NCI-H2029 (cell line): Measurements from ENCODE around the gene ZNF526.

Experiments
- DNase-seq: peaks from one replicate; lab custom pipeline; 2025; lab: John Stamatoyannopoulos, UW

The ZNF526 gene, protein sequence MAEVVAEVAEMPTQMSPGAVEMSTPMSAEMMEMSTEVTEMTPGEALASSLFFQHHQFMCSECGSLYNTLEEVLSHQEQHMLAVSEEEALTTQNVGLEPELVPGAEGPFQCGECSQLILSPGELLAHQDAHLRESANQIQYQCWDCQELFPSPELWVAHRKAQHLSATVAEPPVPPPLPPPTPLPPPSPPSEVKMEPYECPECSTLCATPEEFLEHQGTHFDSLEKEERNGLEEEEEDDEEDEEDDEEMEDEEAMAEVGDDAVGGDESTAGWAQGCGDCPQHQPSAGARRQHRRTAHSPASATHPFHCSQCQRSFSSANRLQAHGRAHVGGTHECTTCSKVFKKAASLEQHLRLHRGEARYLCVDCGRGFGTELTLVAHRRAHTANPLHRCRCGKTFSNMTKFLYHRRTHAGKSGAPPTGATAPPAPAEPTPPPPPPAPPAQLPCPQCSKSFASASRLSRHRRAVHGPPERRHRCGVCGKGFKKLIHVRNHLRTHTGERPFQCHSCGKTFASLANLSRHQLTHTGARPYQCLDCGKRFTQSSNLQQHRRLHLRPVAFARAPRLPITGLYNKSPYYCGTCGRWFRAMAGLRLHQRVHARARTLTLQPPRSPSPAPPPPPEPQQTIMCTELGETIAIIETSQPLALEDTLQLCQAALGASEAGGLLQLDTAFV

DNA sequence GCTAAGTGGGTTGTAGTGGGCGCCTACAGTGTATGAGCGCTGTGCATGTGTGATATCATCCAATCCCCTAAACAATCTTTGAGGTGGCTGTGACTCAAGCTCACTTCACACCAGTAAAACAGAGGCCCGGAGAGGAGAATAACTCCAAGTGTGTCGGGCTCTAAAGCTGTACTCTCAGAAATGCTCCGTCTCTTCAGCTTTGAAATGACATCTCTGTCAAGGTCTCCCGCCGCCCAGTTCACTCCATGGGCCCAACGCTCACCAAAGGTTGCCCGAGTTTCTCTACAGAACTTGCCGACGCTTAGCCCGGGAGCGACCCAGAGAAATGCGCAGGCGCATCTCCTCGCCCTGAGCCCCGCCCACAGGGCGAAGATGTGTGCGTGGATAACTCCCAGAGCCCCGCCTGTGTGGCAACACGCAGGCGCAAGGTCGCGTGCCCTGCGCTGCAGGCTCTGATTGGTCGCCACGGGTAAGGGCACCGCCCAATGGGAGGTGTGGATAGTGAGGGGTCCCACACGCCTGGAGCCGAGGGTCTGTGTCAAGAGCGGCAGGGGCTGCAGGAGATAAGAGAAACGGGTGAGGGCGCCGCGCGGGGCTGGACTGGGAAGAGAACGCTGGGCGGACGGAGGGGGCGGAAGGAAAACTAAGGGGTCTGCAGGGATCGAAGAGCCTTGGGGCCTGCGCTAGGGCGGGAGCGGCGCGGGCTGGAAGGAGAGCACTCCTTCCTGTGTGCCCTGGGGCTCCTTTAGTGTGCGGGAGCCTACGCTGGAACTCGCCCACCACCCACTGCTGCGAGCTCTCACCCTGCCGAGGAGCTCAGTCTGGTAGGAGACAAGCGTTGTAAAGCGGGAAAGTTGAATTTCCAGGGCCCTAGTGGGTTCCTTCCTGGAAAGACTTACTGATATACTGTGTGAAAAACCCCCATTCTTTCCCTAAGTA, at the start of gene ZNF526:
Gene ZNF526, plus strand, starts transcription at position 501 of the 939 bp plus-strand sequence. CDS start 4,092 bp downstream, outside the sequence.
- DNase-seq, result peak; percentile 96

DNA sequence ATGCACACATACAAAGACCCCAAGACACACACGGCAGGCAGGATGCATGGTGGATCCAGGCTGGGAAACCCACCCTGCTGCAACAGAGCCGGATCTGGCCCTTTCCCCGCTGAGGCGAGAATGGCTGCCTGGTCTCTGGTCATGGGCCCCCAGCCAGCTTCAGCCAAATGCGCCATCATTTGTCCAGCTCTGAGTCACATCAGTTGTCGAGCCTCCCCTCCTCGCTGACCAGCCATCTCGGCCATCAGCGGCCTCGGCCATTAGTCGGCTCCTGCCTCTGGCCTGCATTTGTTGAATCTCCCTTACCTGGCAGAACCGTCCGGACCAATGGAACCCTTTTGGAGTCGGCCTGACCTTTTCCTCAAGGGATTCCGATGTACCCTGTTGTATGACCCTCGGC, 49.4 kb upstream of the ZNF526 start:
- DNase-seq, result no peak

DNA sequence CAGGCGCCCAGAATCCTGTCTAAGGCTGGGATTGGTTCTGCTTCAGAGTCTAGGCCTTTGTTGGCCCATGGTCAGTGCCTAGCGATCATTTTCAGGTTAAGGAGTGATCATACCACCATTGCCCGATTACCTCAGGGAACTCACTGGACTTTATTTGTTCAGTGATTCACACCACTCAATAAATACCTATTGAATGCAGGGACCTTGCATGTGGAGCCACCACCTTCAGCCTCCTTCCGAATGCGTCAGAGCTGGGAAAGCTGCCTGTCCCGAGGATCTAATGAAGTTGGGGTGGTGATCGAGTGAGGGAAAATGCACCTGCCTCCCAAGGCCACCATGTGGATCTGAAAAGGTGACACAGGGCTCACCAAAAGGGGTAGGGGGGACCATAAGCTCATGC, 47.9 kb upstream of the ZNF526 start:
- no peak for DNase-seq

DNA sequence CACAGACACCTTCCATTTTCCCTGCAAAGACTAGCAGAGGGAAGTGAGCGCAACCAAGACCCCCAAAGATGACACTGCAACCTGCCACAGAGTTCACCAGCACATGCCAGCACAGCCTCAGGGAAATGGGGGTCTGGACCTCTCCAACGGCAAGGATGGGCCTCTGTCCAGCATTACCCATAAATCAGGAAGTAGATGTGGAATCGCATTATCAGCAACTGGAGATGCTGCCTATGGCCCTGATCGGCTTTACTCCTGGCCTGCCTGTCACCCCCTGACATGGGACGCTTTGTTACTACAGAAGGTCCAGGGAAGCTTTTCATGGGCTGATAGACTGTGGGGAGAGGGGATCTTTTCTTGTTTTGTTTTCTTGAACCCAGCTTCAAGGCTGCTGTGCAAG, 46.4 kb upstream of the ZNF526 start:
- no peak for DNase-seq

DNA sequence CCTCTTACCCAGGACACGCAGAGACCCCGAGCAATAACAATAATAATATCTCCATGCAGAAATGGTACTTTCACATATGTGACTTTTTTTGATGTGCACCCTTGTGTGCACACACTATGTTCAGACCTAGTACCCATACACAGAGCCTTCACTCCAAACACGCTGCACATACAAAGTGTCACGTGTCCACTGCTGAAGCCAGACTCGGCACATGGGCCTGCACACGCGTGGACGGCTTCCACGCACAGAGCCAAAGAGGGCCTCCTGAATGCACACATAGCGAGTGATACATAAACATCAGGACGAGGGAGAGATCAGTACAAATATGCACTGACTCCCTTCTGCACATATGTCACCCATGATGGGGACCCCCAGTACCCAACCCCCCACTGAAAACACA, 45.9 kb upstream of the ZNF526 start:
- DNase-seq, result no peak

DNA sequence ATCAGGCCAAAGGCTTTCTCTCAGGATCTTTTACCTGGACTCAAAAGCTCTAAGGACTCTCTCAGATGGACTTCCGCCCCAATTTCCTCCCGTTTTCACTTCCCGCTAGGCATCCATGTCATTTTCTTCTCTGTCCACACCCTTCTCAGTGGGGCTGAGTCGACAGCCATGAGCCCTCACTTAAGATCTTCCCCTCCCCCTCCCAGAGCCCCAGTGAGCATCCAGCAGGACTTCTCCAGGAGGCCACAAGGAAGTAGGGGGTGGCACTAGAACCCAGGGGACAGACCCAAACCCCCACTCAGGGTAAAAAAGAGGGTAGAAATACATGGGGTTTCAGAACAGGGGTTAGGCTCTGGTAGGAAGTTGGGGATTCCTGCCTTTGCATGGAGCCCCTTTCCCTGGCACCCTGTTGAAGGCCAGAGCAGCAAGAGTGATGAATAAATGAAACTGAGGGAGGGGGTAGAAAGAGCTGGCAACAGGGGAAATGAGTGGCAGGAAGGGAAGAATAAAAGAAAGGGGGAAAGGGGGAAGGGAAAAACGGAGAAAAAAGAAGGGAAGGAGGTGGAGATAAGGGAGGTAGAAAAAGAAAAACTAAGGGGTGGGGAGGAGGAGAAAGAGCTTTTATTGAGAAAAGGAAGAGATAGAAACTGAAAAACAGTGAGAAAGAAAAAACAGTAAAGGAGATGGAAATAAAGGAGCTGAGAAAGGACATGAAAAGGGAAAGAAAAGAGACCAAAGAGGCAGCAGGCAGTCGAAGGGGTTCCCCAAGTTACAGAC, 45.0 kb upstream of the ZNF526 start:
- no peak for DNase-seq

DNA sequence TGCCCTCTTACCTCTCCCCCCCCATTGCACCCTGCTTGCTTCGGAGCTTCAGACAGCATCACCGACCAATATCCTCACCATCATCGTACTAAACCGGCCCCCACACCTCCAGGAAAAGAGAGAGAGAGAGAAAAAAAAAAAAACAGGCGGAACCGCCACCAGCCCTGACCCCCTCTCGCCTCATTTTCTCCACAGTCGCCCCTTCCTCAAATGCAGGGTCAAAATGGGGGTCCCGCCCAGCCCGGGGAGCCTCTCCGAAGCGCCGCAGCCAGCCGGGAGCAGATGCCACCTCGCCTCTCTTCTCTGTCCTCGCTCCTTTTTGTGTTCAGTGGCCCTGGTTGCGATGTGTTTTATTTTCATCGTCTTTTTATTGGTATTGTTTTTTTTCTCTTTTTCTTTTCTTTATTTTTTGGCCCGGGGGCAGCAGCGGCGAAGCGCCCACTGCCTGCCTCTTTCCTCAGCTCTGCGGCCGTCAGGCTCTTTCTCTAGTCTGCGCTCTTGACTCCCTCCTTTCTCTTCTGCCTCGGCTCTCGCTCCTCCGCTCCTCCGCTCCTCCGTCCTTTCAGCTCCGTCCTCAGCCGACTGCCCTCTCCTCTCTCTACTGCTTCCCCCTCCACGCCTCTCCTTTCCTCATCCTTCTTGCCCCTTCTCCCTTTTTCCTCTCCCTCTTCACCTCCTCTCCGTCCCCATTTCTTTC, 44.0 kb upstream of the ZNF526 start:
- DNase-seq, result peak; percentile 20

DNA sequence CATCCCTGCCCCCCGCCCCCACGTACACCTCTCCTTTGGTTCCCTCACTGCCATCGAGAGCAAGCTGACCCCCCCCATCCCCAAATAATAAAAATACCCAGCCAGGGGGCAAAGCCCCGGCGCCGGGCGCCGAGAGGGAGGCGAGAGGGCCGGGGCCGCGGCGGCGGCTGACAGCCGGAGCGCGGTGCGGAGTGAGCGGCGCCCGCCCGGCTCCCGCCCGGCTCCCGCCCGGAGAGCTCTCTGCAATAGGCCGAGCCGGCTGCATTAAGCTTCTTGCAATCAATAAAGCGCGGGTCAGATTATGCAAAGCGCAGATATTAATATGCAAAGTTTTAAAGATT, 43.5 kb upstream of the ZNF526 start:
- no peak for DNase-seq

DNA sequence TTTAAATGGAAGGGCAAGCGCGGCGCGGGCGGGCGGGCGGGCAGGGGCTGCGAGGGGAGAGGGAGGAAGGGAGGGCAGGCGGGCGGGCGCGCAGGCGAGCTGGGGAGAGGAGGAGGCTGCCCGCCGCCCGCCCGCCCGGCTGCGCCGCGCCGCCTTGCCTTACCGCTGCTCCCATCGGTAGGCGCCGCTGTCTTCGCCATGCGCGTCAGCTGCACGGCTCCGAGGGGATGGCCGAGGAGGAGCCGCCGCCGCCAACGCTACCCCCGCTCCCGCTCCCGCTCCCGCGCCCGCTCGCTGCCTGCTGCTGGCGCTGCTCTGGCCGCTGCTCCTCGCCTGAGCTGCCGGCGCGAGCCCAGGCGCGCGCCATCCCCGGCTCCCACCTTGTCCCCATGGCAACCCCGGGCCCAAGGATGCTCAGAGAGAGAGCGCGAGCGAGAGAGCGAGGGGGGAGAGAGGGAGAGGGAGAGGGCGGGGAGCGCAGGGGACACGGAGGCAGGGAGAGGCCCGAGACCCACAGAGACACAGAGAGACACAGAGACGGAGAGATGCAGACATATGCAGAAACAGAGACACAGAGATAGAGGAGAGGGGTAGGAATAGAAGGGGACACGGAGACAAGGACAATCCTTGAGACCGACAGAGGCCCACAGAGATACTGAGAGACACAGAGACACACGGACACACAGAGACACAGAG, 43.0 kb upstream of the ZNF526 start:
- peak; percentile 84 for DNase-seq

DNA sequence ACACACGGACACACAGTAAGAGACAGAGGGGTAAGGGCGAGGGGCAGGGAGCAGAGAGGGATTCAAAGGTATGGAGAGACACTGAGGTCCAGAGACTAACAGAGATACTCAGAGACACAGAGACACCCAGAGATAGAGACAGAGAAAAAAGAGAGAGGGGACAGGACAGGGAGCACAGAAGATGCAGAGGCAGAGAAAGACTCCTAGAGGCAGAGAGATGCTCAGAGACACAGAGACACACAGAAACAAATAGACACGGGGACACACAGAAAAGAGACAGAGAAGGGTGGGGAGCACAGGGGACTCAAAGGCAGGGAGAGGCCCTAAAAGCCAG, 42.5 kb upstream of the ZNF526 start:
- no peak for DNase-seq

DNA sequence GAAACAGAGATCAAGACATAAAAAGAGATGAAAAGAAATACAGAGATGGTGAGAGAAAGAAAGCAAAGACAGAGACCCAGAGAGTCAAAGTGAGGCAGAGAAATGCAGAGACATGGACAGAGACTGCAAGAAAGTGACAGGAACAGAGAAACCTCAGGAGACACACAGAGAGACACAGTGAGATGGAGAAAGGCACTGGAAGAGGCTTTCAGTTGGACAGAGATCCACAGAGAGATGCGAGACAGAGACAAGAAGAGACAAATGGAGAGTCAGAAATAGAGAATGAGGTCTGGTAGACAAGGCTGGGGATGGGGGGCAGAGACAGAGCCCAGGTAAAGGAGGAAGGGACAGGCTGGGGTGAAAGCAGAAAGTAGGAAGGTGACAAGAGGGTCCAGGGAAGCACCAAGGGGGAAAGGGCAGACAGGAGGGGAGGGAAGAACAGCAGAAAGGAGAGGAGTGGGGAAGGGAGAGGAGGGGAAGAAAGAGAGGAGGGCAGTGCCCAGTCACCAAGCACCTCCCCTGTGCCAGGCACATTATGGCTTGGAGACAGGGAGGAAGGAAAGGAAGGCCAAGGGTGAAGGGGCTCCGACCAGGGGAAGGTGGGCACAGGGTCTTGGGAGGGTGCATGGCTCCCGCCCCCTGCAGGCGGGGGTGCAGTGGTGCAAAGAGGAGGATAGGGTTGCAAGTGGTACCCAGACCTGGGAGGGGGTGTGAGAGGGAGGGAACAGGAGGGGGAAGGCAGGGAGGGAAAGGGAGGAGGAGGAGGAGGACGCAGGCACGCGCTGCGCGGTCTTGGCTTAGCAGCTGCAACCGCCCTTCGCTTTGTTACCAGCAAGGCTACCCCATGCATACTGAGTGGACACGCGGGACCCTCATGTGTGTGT, 41.1 kb upstream of the ZNF526 start:
- no peak for DNase-seq

DNA sequence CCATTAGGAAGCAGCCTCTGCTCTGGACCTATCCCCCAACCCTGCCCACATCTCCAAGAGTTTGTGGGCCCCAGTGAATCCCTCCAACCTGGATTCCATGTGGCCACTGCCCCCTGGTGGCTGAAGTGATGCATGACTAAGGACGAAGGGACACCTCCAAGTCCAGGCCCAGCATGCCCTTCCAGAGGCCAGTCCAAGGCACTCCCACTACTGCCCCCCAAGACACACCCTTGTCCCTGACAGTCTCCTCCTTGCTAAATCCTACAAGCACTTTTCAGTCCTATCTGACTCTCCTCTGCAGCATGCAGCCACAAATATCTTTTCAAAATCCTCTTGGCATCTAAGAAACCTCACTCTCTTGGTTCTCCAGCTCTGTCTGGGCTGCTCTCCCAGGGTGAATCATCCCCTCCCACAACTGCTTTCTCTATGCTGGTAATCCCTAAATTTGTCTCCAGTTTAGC, 35.7 kb upstream of the ZNF526 start:
- peak; percentile 52 for DNase-seq

DNA sequence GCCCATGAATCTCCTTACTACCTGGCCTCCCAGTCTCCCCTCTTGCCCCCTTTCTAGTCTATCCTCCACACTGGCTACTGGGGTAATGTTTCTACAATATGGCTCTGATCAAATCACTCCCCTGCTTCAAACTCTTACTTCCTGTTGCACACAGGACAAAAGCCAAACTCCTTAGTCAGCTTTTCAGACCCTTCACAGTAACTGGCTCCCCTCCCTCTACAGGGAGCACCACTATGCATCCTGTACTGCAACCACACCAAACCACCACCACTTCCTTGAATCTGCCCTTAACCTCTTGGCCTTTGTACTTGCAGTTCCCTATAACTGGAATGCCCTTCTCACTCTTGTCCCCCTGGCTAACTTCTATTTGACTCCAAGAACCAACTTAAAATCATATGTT, 34.8 kb upstream of the ZNF526 start:
- no peak for DNase-seq

DNA sequence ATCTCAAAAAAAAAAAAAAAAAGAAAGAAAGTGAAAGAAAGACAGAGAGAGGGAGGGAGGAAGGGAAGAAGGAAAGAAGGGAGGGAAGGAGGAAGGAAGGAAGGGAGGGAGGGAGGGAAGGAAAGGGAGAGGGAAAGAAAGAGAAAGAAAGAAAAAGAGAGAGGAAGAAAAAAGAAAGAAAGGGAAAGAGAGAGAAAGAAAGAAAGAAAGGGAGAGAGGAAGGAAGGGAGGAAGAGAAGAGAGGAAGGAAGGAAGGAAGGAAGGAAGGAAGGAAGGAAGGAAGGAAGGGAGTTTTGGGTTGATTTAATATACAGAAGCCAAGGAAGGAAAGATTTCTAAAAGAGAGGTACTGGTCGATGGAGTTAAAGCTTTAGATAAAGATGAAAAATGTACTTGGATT, 31.4 kb upstream of the ZNF526 start:
- DNase-seq, result no peak

DNA sequence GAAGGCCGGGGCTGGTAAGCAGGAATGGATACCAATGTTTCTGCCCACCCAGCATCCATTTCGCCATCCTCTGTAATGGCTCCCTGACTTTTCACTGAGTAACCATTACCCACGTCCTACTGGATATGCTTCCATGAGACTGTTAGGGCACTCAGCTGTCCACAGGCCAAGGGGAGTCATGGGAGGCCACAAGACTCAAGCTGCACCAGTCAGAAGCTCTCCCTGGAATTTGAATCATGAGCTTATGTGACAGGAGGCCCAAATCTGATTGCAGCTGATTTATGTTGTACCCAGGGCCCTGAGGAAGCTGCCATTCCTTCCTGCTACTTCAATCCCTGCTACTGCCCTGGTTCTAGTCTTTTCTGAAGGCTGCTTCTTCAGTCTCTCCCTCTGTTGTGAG, 31.0 kb upstream of the ZNF526 start:
- no peak for DNase-seq

DNA sequence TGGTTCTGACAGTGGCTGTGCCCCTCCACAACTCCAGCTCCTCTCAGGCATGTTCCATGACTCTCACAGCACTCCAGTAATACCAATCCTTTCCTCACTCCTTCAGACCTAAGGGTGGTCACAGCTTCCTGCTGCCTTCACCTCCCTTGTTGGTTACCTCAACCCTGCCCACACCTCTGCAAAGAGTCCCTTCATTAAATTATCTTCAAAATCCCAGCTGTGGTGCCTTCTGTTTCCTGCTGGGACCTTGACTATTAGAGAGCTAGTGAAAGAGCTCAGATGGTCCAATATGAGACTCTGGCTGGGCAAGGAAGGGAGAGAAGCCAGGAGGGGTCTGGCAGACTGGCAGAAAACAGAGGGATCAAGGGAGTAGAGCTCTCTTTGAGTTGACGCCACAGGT, 28.8 kb upstream of the ZNF526 start:
- DNase-seq, result no peak

DNA sequence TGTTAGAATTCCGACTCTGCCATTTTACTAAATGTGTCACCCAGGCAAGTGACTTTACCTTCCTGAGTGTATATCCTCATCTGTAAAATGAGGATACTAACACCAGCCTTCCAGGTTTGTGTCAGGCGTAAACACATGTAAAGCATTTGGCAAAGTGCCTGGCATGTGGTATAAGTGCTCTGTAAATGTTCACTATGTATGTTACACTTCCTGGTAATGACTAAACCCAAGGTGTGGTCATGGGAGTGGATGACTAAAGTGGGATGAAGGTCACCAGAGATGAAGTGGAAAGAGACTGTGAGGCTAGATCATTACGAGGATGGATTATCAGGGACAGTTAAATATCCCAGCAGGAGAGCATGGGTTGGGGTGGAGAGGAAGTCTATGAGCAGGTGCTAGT, 28.3 kb upstream of the ZNF526 start:
- peak; percentile 97 for DNase-seq

DNA sequence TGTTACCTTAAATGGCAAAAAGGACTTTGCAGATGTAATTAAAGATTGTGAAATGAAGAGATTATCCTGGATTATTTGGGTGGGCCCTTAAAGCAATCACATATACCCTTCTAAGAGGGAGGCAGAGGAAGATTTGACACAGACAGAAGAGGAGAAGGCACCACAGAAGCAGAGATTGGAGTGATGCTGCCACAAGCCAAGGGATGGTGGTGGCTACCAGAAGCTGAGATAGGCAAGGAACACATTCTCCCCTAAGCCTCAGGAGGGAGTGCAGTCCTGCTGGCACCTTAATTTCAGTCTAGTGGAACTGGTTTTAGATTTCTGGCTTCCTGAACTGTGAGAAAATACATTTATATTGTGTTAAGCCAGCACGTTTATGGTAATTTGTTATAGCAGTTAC, 26.8 kb upstream of the ZNF526 start:
- no peak for DNase-seq

DNA sequence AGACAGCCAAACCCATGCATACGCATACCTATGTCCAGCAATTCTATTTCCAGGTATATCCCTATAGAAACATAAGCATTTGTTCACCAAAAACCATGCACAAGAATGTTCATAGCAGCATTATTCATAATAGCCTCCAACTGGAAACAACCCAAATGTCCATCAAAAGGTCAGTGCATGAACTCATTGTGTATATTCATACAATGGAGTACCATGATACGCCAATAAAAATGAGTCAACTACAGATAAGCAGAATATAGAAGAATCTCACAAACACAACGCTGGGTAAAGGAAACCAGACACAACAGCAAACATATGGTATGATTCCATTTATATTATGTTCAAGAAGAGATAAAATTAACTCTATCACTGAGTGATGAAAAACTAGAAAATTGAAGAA, 26.4 kb upstream of the ZNF526 start:
- no peak for DNase-seq
